Myocyte (in vitro differentiated cells): ENCODE measurements around the gene IPCEF1. TPM values are rescaled to one million over a fixed set of nuclear protein-coding genes. Genes with fewer than 3 reads are reported as not detected.

Source experiments
- DNase-seq: peaks from one replicate; pipeline ENCODE4 v3.0.0-alpha.2; 2012; ENCODE audit warnings: low read depth
- total RNA-seq: library from RNA; depleted of rRNA; stranded (reverse); fragments of >200 nt; gene quantifications from 2 replicates; pipeline ENCODE4 v1.2.3, GENCODE V29; 2014

IPCEF1 gene
- total RNA-seq, 1 donor from 2014 or later, result not detected

GRCh38 chr6:154113392-154113791 is 243.2 kb downstream of the IPCEF1 start:
- DNase-seq, result no peak

- no peak for DNase-seq
Measured at GRCh38 chr6:154112181-154112809, 244.3 kb downstream of the IPCEF1 start.

- no peak for DNase-seq
Measured at GRCh38 chr6:154111025-154111424, 245.6 kb downstream of the IPCEF1 start.

GRCh38 chr6:154106251-154106650 is 250.4 kb downstream of the IPCEF1 start:
- DNase-seq, result no peak

Other genes starting within 250 kb of the IPCEF1 start
- gene CNKSR3, start 153.9 kb upstream of the IPCEF1 start, total RNA-seq, result 10.0 and 12.8 TPM in 2 replicates